NCI-H774 (cell line): ENCODE results near the gene CD7.
A peak's percentile ranks its signal among the peaks of the same experiment; 100 is the strongest.

ENCODE experiments used
- DNase-seq: peaks from one replicate; lab custom pipeline; 2025; lab: John Stamatoyannopoulos, UW

The CD7 gene

DNA sequence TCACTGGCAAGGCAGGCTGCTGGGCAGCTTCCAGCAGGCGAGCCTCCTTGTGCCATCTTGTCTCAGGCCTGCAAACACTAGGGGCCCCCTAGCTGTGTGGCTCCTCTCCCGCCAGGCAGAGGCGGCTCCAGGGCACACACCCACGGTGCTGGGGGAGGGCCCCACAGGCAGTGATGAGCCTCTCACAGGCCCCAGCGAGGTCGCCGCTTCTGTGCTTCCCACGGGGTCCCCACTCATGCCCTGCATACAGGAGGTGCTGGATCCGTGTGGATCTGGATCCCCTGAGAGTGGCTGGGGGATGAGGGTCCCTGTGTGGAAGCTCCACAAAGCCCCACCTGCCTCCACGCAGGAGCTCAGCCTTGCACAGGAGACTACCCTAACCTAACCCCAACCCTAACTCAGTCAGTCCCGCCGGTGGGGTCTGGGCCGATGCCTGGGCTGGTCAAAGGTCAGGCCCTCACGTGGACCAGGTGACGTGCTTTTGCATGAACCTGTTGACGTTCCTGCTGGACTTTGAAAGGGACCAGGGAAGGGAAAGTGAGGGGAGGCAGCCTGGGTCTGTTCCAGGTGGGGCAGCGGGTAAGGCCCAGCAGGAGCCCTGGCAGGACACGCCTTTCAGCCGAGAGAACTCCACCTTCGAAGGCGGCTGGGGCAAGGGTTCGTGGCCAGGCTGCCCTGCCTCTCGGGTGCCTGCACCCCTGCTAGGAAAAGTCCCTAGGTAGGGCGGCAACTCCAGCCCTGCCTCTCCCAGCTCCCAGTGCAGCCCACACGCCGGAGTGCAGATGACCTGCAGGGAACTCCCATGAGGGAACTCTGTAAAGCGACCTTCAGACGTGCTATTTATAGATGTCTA, 11.0 kb upstream of the CD7 start:
- DNase-seq = no peak

DNA sequence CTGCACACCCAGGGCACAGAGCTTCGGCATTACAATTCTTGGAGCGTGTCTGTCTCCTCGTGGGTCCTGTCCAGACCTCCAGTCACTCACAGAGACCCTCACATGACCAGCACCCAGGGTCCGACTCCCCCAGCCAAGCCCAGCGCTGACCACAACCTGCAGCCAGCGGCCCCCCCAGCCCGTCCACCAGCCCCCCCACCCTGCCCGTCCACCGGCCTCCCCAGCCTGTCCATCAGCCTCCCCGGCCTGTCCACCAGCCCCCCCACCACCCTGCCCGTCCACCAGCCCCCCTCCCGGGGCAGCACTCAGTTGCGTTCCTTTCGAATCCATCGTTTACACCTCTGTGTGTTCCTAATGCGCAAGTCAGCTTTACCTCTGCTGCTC, 10.3 kb upstream of the CD7 start:
- no peak for DNase-seq

DNA sequence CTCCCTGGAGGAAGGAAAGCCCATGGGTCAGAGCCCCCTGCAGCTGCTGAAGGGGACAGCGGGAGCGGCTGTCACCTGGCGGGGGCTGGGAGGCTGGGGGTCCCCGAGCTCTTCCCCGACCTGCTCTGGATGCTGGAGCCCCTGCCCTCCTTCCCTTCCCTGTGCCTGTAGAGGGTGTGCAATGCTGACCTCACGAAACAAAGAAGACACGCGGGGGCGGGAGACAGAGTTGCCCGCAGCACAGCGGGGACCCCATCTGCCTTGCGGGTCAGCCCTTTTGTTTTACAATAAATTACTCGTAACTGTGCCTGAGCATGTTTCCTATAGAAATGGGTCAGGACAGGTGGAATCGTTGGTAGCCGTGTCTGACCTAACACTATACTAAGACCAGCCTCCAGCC, 9.9 kb upstream of the CD7 start:
- DNase-seq = no peak

DNA sequence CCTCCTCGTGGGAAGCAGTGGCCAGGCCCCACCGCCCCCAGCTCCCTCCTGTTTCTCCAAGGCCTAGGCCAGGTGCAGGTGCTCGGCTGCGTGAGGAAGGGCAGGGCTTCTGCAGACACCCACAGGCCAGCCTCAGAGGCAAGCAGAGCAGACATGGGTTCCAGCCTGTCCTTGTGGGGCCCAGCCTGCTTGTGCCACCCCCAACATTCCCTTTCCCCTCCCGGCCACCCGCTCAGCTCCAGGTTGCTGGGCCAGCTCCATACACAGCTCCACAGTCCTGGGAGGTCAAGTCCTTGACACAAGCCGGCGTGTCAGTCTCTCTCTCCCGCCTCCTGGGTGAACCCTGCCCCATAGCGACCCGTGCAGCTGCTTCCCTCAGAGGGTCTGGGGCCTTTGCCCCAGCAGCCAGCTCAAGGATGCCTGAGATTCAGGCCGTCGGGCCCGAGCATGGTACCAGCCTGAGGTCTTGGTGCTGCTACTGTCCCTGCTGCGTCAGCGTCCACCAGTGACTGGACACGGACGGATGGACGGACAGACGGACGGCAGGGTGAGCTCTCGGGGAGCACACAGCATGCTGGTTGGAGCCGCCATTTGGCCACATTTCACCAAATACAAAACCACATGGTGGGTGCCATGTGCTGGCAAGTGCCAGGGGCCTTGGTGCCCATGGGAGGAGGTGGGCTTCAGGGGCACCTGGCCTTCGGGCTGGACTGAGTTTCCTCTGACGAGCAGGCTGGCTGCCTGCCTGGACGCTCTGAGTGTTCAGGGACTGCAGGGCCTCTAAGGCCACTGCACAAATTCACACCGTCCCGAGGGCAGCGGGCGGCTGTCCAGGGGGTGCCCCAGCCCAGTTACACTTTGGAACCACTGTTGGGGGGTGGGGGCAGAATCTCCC, 8.1 kb upstream of the CD7 start:
- no peak for DNase-seq

DNA sequence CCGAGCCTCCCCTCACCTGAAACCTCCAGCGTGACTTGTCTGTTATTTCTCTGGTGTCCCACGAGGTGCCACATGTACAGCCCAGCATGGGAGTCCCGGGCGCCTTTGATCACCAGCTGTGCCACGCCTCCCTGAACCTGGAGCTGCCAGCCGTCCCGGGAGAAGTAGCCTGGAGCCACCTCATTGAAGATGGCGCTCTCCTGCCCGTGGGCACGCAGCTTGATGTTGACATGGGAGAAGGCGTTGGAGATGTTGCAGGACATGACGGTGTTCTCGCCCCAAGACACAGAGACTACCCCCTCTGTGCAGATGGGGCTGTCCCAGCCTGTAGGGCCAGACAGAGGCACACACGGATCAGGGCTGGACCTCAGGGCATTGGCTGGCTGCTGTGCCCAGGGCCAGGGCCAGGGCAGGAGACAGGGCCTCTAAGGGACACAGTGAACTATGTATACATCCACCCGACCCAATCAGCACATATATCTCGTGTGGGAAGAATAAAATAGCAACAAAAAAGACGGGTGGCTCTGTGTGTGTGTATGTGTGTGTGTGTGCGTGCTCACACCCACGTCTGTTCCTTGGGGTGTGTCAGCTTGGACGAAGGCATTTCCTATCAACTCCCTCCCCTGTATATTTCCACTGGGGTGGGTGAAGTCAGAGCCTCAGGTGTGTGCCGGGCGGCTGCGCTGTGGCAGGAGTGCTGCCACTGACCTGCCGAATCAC, 7.3 kb upstream of the CD7 start:
- no peak for DNase-seq

DNA sequence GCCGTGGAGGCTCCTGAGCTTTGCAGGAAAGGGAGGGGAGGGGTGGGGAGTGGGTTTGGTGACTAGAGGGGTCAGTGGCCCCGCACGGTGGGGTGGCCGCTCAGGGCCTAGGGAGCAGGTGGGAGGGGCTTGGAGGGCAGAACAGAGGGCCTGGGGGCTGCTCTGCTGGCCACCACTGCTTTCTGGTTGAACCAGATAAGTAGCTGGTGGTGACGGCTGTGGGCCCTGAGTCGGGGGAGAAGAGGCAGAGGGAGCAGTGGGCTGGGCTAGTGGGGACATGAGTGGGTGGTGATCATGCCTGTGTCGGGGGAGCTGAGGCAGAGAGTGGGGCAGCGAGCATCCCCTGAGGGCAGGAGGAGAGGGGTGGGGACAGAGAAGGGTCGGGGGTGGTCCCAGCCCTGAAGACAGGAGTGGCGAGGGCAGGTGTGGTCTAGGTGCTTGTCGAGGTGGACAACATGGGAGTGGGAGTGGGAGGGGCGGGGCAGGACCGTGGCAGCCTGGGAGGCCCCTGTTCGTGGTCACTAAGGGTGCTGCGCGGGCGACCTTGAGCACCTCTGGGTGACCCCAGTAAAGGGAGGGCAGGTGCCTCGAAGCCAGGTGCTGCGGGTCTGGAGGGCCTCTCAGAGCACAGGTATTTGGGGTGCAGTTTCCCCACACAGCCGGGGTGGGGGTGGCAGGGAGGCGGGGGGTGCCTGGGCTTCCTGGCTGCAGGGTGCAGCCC, 6.3 kb upstream of the CD7 start:
- DNase-seq = no peak

DNA sequence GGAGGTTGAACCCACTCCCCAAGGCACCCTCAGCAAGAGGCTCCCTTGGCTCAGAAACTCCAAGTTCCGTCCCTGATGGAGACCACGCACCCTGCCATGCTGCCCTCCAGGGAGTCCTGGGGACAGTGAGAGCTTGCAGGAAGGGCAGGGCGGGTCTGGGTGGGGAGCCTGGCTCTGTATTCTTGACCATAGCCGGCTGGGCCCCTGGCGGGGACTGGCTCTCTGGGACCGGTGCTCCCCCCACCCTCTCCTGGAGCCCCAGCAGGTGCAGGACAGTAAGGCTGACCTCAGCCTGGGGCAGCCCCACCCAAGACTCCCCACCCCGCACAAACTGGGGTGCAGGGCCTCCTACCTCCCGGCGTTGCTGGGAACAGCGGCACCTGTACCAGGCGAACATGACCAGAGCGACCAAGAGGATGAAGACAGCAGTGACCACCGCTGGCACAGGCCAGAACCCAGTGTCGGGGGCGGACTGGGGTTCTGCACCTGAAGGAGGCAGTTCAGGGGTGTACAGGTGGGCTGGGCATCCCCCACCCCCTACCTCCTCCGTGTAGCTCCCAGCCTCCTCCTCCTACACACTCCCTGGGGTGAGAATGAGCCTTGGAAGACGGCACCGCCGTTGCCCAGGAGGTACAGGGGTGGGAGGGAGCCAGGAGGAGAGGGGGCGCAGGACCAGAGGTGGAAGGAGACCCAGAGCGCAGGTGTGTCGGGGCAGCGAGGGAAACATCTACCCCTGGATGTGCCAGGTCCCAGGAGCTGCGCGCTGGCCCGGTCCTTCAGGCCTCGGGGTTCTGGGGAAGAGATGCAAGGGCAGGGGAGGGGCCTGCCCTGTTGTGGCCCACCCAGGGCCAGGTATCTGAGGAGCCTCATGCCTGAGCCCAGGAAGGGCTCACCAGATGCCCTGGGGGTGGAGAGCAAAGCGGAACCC, 5.4 kb upstream of the CD7 start:
- no peak for DNase-seq

DNA sequence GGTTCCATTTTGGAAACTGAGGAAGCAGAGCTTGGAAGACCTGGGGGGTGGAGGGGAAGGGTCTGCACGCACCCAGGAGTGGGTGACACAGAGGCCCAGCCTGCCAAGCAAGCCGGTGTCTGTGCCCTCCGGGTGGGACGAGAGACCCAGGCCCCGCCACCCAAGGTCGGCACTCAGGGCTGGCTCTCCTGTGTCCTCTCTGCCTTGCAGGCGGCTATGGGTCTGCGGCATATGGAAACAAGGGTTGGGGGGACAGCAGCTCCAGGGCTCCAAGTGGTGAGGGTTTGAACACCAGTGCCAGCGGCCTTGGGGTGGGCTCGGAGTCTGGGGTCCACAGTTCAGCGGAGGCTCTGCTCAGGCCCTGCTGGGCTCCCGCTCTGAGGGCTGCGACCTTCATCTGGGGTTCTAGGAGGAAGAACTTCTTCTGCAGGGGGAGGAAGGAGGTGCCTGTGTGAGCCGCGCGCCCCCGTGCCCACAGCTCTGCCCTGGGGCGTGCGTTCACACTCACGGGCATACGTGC, 4.6 kb upstream of the CD7 start:
- no peak for DNase-seq

DNA sequence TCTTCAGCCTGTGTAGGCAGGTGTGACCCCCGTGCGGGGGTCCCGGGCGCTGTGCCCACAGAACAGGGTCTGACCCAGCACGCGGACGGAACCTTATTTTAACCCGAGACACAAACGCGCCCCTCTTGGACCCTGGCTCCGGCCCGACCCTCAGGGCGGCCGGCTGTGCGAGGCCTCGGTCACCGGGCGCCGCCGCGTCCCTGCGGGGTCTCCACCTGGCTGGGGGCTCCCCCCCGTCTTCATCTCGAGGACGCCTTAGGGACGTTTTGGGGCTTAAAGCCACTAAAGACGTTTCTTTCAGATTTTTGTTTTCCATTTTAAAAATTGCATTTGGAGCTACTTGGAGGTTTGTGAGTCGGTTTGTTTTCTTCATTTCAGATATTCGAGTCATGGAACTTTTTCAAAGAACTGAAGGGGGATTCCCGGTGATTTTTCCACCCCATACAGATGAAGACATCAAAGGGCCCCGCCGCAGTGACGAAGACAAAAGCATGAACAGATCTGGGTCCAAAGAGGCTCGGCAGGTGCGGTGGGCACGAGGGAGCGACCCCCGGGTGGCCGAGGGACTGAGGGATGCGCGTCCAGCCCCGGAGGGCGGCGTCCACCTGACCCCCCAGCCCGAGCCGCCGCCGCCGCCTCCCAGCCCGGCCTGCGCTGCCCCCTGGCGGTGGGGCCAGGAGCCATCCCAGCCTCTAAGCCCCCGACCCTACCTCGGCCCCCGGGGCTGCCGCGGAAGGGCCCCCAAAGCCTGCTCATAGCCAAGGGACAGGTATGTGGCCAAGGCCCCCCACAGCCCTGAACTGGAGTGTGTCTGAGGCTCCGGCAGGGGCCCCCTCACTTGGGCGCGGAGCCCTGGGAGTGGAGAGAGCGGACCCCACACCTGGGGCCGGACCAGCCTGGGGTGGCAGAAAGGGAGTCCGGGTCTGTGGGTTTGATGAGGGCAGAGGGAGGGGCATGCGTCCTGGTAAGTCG, 3.8 kb upstream of the CD7 start:
- peak; percentile 17 for DNase-seq

DNA sequence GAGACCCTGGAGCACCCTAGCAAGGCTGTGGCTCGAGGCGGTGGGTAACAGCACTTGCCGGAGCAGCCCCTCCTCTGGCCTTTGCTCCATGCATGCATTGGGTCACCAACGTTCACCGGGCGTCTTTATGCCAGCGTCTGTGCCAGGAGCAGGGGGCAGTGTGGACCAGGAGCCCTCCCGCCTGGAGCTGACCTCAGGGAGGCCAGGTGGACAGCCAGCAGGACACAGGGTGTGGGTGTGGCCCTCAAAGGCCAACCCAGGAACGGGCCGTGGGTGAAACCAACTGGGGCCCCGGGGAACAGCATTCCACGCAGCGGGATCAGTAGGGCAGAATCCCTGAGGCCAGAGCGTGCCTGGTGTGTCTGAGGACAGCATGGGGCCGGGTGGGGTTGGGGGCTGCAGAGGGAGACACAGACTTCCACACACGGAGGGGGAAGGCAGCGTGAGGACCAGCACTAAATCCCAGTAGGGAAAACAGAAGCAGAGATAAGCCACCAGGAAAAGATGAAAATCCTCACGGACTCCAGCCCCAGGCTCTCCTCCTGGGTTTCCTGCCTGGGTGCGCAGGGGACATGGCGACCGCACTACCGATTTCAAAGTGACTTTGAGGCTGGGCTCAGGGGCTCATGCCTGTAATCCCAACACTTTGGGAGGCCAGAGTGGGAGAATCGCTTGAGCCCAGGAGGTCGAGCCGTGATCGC, 2.9 kb upstream of the CD7 start:
- no peak for DNase-seq

DNA sequence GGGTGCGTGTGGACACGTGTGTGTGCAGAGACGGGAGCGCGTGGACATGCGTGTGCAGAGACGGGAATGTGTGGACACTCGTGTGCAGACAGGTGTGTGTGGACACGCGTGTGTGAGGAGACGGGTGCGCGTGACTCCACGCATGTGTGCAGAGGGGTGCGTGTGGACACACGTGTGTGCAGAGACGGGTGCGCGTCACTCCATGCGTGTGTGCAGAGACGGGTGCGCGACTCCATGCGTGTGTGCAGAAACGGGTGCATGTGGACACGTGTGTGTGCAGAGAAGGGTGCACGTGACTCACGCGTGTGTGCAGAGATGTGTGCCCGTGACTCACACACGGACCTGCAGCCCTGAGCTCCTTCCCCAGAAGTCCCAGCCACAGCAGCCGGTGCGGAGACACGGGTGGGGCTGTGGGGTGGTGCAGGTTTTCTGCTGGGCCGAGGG, 2.2 kb upstream of the CD7 start:
- DNase-seq = no peak

DNA sequence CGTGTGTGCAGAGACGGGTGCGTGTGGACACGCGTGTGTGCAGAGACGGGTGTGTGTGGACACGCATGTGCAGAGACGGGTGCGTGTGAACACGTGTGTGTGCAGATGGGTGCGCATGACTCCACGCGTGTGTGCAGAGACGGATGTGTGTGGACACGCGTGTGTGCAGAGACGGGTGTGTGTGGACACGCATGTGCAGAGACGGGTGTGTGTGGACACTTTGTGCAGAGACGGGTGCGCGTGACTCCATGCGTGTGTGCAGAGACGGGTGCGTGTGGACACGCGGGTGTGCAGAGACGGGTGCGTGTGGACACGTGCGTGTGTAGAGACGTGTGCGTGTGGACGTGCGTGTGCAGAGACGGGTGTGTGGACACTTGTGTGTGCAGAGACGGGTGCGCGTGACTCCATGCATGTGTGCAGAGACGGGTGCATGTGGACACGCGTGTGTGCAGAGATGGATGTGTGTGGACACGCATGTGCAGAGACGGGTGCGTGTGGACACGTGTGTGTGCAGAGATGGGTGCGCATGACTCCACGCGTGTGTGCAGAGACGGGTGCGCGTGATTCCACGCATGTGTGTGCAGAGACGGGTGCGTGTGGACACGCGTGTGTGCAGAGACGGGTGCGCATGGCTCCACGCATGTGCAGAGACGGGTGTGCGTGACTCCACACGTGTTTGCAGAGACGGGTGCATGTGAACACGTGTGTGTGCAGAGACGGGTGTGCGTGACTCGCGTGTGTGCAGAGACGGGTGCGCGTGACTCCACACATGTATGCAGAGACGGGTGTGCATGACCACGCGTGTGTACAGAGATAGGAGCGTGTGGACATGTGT, 1.6 kb upstream of the CD7 start:
- no peak for DNase-seq

DNA sequence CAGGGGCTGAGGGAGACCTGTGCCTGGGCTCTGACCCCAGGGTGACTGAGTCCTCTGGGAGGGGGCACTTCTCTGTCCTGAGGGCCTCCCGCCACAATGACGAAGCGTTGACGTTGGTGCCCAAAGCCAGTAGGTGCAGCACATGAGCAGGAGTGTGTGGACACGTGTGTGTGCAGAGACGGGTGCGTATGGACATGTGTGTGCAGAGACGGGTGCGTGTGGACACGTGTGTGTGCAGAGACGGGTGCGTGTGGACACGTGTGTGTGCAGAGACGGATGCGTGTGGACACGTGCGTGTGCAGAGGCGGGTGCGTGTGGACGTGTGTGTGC, 726 bp upstream of the CD7 start:
- no peak for DNase-seq

DNA sequence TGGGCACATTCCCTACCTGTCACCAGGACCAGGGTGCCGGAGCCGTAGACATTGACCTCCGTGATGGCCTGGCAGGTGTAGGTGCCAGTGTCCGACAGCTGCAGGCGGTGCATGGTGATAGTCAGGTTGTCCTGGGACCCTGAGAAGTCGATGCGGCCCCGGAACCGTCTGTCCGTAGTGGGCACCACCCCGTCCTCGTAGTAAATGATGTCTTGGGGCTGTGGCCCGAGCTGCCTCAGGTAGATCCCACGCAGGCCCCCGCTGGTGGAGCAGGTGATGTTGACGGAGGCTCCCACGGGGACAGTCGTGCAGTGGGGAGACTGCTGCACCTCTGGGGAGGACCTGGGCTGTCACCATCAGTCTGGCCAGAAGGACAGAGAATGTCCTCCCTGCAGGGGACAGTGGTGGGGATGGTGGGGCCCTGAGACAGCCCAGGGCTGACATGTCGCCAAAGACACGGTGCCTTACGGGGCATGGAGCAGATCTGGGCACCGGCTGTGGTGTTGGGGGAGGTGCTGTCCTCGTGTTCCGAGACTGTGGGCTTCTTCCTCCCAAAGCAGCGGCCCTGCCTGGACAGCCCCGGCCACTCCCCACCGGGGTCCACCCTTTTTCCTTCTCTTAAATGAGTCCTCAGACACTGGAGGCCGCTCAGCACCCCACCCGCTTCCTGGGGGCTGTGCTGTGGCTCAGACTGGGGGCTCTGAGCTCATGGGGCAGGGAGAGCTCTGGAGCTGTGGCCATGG, 586 bp downstream of the CD7 start:
- no peak for DNase-seq

DNA sequence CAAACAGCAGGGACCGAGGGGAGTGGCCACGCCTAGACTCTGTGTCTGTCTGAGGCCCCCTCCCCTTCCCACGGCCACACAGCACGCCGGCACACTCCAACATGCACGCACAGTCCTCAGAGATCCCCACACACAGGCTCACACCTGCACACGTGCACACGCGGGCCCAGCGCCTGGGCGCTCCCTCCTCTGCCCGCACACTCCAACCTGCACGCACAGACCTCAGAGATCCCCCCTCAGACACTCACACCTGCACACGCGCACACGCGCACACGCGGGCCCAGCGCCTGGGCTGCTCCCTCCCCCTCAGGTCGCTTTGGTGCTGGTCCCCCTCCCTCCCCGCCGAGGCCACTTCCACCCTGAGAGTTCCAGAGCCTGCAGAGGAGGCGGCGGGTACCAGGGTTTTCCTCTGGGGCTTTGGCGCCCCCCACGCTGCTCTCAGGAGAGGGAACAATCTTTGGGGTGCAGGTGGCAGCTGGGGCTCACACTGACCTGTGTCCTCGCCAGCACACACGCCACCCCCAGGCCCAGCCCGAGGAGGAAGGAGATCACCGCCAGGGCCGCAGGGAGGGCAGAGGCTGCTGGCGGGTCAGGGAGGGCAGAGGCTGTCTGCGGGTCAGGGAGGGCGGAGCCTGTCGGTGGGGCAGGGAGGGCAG, 1.6 kb downstream of the CD7 start:
- no peak for DNase-seq

DNA sequence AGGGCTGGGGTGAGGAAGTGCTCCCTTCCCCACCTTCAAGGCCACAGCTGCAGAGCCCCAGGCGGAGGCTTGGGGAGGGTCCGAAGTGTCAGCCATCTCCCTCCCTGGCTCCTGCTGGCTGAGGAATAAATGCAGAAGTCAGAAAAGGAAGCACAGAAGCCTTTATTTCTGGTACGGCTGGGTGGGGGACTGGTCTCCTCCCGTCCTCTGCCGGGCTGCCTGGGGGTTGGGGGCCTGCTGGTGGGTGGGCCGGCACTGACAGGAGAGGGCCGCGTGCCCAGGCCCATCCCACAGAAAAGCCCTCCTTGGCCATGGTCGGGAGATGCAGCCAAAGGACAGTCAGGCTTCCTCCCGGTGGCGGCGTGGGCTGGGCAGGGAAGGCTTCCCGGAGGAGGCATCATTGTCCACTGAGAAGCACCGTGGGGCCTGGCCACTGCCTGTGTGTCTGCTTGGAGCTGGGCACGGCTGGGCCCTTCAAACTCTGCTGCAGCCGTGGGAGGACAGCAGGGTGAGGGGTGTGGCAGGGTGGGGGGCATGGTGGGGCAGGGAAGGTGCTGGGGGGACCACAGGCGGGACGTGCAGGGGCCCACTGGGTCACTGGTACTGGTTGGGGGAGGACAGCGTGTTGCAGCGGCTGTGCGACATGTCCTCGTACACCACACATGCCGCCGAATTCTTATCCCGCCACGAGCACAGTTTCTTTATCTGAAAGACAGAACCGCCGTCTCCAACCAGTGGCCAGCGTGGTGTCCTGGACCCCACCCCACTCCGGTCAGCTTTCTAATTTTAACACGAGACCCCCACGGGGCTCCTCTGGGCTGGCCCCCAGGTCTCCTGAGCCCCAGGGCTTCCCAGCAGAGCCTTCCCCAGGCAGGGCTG, 2.4 kb downstream of the CD7 start:
- DNase-seq = no peak
